Omental fat pad (tissue), 4 donors: ENCODE data around the gene PSMG4. TPM values are rescaled to one million over a fixed set of nuclear protein-coding genes. Genes with fewer than 3 reads are reported as not detected.

Source experiments
- ATAC-seq: fragments of 150-250 bp; one replicate; pipeline ENCODE4 v1.9.1; 2016; ENCODE audit warnings: mild to moderate bottlenecking, moderate library complexity; ENCODE audit not compliant: low FRiP score
- DNase-seq: peaks from one replicate; pipeline ENCODE4 v3.0.0-alpha.2; 2019; ENCODE audit warnings: low spot score
- CTCF ChIP-seq, 3 donors: fragments of 450-650 bp; IDR thresholded peaks; one replicate each; pipeline ENCODE4 v1.5.1; 2016 to 2017; ENCODE audit warnings: antibody characterized with exemption in 3 of 3, mild to moderate bottlenecking in 3 of 3, moderate library complexity in 2 of 3
- total RNA-seq, 4 donors: library from RNA; depleted of rRNA; stranded (reverse); fragments of >200 nt; gene quantifications; one replicate each; pipeline ENCODE4 v1.1.0, GENCODE V29; 2016

Gene PSMG4
- total RNA-seq, 4 donors from 2014 or later = 6.8 to 25.2 (median 23.3) TPM

GRCh38 chr6:3226481-3227362, 32.0 kb upstream of the PSMG4 start:
- peak; percentile 22 for ATAC-seq
- no peak for DNase-seq
- TF ChIP-seq CTCF (IDR thresholded peaks at IDR 0.05) = no peak

GRCh38 chr6:3227363-3228045, 31.2 kb upstream of the PSMG4 start, which contains the start of gene TUBB2B:
TUBB2B (minus strand) TSS chr6:3227653; CDS start chr6:3227543, 110 bp downstream.
- ATAC-seq = peak; percentile 13
- no peak for TF ChIP-seq CTCF (IDR thresholded peaks at IDR 0.05)
- DNase-seq = no peak

- ATAC-seq (no peak), DNase-seq (no peak)
- TF ChIP-seq CTCF (IDR thresholded peaks at IDR 0.05) = no peak
Observed at GRCh38 chr6:3228046-3228671, 30.6 kb upstream of the PSMG4 start.

- no peak for TF ChIP-seq CTCF (IDR thresholded peaks at IDR 0.05)
- no peak for ATAC-seq
- DNase-seq = no peak
Observed at GRCh38 chr6:3228771-3229565, 29.8 kb upstream of the PSMG4 start.

GRCh38 chr6:3229566-3230178, 29.1 kb upstream of the PSMG4 start:
- DNase-seq (no peak), ATAC-seq (no peak)
- TF ChIP-seq CTCF (IDR thresholded peaks at IDR 0.05) = no peak

- no peak for TF ChIP-seq CTCF (IDR thresholded peaks at IDR 0.05)
- DNase-seq = no peak
- ATAC-seq = no peak
Observed at GRCh38 chr6:3230256-3230882, 28.4 kb upstream of the PSMG4 start.
